GM08714 (cell line): ENCODE results near the gene ZC3H4.

Source experiments
- H3K4me3 ChIP-seq: fragments of 200-500 bp; sonication (Bioruptor generic); 2 replicates; pipeline ENCODE4 v1.5.1; 2014; ENCODE audit warnings: mild to moderate bottlenecking, low read length, inconsistent platforms
- ZNF274 ChIP-seq: IDR thresholded peaks from 2 replicates; pipeline ENCODE4 v1.6.1; 2012; ENCODE audit warnings: mild to moderate bottlenecking, low read depth, low read length

The ZC3H4 gene

DNA sequence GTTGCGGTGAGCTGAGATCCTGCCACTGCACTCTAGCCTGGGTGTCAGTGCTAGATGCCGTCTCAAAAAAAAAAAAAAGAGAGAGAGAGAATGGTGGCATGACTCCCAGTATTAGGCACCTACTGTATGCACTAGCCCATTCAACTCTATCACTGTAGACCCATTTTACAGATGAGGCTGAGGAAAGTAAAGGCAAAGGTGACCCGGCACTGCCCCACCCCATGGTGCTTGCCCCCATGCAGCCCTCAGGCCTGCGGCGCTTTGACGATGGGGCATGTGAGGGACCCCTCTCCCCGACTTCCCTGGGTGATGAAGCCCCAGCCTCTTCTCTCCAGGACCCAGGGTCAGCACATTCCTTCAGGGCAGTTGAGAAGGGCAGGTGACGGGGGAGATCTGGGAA is 86.7 kb downstream of the ZC3H4 start:
- TF ChIP-seq ZNF274: no peak
- H3K4me3 ChIP-seq: no peak overlapping the region

- no peak for TF ChIP-seq ZNF274
- H3K4me3 ChIP-seq: no peak overlapping the region
Measured at GRCh38 chr19:47026156-47026555, 87.4 kb downstream of the ZC3H4 start.

DNA sequence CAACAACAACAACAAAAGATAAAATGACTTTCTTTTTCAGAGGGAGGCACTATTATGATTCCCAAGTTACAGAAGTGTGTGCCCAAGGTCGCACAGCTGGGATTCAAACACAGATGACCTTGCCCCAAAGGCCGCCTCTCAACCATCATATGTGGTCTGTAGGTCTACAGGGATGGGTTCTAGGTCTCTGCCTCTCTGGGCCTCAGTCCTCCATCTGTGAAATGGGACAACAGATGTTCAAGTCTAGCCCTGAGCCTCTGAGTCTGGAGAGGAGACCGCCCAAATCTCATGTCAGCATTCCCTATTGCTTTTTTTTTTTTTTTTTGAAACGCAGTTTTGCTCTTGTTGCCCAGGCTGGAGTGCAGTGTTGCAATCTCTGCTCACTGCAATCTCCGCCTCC is 89.1 kb downstream of the ZC3H4 start:
- no peak overlapping the region for H3K4me3 ChIP-seq
- TF ChIP-seq ZNF274: no peak

- TF ChIP-seq ZNF274: no peak
- H3K4me3 ChIP-seq: no peak overlapping the region
Measured at GRCh38 chr19:47023448-47023794, 90.2 kb downstream of the ZC3H4 start.

DNA sequence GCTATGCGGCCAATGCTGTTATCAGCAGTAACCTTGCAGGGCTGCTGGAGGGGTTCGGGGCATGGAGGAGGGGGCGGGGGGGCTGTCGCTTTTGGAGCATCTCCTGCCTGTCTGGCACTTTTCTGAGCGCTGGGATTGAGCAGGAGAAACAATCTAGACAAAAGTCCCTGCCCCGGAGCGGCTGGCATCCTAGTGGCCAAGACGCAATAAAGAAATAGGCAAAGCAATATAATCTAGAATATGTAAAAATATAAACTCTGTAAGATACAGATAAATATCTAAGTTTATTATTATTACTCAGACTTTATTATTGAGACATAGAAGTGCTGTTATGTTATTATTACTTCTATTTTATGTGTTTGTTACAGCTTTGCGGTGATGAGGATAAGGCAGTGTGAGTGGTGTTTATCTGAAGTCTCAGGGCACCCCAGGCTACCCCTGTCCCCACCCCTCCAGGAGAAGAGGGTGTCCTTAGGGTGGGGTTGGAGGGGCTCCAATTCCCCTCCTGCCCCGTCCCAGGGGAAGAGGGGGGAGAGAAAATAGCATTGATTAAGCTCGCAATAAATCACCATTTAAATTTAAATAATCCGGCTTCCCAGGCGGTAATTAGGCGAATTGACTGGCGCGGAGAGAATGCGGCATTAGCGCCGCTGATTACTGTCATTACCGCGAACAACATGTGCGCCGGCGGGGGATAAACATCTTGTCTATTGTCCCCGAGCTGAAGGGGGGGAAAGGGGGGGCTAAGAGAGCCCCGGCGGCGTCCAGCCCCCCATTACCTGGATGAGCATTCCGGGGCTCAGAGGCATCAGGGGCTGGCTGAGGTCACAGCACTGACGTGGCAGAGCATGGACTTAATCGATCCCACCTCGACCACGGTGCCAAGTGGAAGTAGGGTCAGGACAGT is 90.8 kb downstream of the ZC3H4 start:
- no peak overlapping the region for H3K4me3 ChIP-seq
- TF ChIP-seq ZNF274: no peak

GRCh38 chr19:47022140-47022536 is 91.4 kb downstream of the ZC3H4 start:
- TF ChIP-seq ZNF274: no peak
- H3K4me3 ChIP-seq: no peak overlapping the region

- no peak overlapping the region for H3K4me3 ChIP-seq
- TF ChIP-seq ZNF274: no peak
Measured at GRCh38 chr19:47021536-47022139, 91.9 kb downstream of the ZC3H4 start.

DNA sequence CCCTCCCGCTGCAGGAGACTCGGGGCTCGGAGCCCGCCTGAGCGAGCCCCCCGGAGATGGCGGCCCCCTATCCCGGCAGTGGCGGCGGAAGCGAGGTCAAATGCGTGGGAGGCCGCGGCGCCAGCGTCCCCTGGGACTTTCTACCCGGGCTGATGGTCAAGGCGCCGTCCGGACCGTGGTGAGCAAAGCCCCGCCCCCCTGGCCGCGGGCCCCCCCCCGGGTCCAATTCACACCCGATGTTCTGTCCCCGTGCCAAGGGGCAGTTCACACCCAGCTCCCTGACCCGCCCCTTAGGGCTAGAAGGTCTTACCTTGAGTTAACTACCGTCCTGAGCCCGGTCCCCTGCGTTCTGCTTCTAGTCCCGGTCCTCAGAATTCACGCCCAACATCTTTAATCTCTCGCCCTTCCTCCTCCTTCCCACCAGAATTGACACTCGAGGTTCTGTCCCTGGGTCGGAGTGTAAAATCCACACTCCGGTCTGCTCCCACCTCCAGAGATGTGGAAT is 92.5 kb downstream of the ZC3H4 start:
- H3K4me3 ChIP-seq: no peak overlapping the region; the same call in 1 of the 2 replicates

DNA sequence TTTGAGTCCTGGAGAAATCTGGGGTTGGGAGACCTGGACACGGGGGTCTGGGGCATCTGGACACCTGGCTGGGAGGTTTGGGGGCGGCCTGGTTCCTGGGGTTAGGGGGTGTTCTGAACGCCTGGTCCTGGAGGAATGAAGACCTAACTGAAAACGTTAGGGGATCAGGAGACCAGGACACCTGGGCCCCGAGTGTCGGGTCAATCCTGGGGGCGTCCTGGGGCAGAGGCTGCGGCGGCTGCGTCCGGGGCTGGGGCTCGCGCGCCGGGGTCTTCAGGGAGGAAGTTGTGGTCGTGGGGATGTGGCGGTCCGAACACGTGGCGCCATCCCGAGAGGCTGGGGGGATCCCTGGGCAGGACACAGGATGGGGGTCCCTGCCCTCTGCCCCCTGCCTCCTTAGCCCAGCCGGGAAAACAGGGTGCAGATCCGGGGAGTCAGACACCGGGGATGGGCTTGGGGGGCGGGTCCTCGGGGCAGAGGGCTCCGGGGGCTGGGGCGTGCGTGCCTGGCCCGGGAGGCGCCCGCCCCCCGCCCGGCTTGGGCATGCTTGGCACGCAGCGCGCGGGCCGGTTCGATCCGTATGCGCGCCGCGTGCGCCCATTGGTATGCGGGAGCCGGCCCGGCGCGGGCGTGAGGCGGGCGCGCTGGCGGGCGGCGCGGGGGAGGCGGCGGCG is 93.3 kb downstream of the ZC3H4 start:
- no peak for TF ChIP-seq ZNF274
- H3K4me3 ChIP-seq: no peak overlapping the region

More for the DNA sequence above, 92.5 kb downstream of the ZC3H4 start:
- no peak for TF ChIP-seq ZNF274

DNA sequence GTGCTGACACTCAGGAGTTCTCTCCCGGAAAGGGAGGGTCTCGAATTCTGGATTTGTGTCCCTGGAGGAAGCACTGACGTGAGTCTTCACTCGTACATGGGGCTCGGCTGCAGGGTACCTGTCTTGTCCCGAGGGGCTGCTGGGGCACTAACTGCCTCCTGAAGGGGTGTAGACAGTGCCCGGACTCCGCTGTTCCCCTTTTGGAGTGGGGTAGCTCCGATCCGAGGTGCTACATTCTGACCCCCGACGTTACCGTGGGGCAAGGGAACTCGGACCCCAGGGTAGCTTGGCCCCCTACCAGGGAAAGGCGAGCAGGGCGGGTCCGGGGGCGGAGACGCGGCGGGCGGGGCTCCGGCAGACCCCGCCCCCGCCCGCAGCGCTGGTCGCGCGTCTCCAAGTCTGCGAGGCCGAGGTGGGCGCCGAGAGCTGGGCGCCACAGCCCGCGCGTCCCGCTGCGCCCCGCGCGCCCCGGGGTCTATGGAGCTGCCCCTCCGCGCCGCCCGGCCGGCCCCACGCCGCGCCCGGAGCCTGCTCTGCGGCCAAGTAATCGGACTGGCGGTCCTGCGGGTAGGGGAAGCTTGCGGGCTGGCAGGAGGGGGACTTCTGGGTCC is 94.0 kb downstream of the ZC3H4 start, which contains the start of gene NPAS1:
Gene NPAS1, plus strand, starts transcription at position 407 of the 611 bp plus-strand sequence. CDS start 1,211 bp downstream, outside the sequence.
- H3K4me3 ChIP-seq: no peak within 1 kb of the TSS; the same call in 1 of the 2 replicates
- TF ChIP-seq ZNF274: no peak

- no peak for TF ChIP-seq ZNF274
- H3K4me3 ChIP-seq: no peak overlapping the region
Measured at GRCh38 chr19:47018923-47019322, 94.7 kb downstream of the ZC3H4 start.
